ENCODE measurements around the gene GSTA1.

GRCh38 chr6:52808660-52809059 is 5.0 kb upstream of the GSTA1 start:
- no peak for TF ChIP-seq POLR2A (IDR thresholded peaks at IDR 0.05; ENCODE audit: low read depth, low read length)
- no peak for TF ChIP-seq SPI1 (IDR thresholded peaks at IDR 0.05; ENCODE audit: low read depth, low read length)
